GM21786 (cell line): ENCODE data around the gene BOLA3.
"Not testable (repeated sequence)": the region's sequence is repeated elsewhere in the genome, so short reads cannot be mapped to it uniquely, and the experiment has no call there.

Experiments used
- ATAC-seq: cut with Tn5 transposase; IDR thresholded peaks from one replicate; pipeline ENCODE4 v1.9.1; 2021; ENCODE audit not compliant: unreplicated experiment

Gene BOLA3

DNA sequence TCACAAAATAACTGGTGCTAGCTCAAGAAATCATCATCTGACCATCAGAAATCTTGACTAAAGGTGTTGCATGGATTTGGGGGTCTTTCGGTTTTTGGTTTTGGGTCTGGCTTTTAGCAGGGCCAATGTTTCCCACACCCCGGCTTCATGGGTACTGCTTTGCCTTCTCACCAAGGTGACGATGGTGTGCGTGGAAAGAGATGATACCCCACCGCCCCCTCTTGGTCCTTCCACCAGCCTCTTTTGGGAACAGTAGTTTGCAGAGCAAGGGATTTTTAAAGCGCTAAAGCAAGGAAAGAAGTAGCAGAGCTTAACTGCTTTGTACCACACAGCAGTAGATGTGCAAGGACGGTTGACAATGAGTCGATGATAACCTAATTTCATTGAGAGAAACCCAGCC is 42.3 kb downstream of the BOLA3 start:
- no peak for ATAC-seq

DNA sequence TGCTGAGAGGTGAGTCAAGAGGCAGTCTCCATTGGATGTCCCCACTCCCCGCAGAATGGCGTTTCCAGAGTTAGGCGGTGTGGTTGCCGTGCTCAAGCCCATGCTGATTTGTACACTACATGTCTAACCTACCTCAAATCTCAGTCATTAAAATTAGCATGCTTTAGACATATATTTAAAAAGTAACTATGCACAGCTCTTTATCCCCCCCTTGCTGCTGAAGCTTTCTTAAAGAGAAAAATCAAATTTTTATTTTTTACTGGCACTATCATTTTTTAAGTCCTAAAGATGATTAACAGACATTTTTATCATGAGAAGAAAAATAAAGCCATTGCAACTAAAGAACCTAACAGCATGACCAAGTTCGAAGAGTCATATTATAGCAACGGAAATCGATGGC is 42.9 kb downstream of the BOLA3 start:
- ATAC-seq: no peak

DNA sequence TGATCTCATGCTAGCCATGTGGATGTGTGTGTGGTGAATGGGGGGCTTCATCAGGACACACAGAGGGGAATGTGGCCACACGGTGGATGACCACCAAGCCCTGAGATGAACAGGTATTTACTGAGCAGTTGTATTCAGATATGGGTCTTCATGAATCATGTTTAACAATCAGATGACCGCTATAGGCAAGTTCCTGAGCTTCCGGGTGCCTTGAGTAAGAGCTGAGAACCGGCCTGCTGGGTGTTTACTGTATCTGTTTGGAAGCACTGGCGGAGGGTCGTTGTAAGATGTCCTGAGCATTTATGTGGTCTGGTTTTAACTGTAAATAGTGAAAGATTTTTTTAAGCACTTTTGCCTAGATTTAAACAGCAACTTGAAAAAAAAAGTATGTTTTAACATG is 43.9 kb downstream of the BOLA3 start:
- no peak for ATAC-seq

GRCh38 chr2:74102516-74102915 is 45.2 kb downstream of the BOLA3 start:
- ATAC-seq: no peak

- ATAC-seq: no peak
These were observed 46.0 kb downstream of the BOLA3 start for GRCh38 chr2:74101574-74102300.

DNA sequence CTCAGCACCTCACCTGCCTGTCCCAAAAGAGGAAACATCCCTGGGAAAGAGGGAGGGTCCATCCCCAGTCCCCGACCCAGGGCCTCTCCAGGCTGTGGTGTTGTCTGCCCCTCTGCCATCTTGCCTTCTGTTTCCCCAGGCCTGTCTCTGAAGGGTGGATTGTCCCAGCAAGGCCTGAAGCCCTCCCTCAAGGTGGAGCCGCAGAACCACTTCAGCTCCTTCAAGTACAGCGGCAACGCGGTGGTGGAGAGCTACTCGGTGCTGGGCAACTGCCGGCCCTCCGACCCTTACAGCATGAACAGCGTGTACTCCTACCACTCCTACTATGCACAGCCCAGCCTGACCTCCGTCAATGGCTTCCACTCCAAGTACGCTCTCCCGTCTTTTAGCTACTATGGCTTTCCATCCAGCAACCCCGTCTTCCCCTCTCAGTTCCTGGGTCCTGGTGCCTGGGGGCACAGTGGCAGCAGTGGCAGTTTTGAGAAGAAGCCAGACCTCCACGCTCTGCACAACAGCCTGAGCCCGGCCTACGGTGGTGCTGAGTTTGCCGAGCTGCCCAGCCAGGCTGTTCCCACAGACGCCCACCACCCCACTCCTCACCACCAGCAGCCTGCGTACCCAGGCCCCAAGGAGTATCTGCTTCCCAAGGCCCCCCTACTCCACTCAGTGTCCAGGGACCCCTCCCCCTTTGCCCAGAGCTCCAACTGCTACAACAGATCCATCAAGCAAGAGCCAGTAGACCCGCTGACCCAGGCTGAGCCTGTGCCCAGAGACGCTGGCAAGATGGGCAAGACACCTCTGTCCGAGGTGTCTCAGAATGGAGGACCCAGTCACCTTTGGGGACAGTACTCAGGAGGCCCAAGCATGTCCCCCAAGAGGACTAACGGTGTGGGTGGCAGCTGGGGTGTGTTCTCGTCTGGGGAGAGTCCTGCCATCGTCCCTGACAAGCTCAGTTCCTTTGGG is 47.2 kb downstream of the BOLA3 start:
- no peak for ATAC-seq

- no peak for ATAC-seq
These were observed 47.9 kb downstream of the BOLA3 start for GRCh38 chr2:74099835-74100234.

- ATAC-seq: no peak
These were observed 48.4 kb downstream of the BOLA3 start for GRCh38 chr2:74099271-74099670.

GRCh38 chr2:74097574-74097973 is 50.1 kb downstream of the BOLA3 start:
- ATAC-seq: no peak

DNA sequence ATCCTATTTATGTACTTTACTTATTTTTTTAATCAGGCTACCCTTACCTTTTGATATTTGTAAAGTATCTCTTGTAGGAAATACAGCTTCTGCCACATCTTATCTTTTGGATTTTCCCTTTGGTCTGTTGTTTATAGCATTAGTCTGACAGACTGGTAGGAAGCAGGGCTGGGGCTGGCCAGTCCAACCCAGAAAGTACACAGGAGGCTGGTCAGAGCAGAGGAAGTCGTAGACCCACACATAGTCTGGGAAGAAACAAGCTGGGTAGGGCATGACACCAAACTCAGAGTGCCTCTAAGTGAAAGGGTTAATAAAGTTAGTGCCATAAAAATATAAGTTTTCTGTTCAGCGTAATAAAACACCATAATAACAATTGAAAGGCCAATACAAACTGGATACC is 51.7 kb downstream of the BOLA3 start:
- no peak for ATAC-seq

GRCh38 chr2:74095632-74096031 is 52.1 kb downstream of the BOLA3 start:
- ATAC-seq: no peak

DNA sequence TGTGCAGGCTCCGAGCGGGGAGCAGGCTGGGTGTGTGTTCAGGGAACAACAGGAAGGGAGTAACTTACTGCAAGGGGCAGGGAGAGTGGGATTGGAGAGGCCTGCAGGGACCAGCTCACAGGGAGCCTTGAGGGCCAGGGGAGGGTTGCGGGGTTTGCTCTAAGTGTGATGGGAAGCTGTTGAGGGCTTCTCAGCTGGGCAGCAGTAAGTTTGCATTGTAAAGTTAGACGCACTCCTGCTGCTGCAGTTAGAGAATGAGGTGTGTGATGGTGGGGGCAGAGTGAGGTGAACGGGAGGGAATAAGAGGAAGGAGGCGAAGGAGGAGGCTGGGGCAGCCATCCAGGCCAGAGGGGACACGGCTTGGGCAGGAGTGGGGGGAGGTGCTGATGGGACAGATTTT is 53.4 kb downstream of the BOLA3 start:
- no peak for ATAC-seq

DNA sequence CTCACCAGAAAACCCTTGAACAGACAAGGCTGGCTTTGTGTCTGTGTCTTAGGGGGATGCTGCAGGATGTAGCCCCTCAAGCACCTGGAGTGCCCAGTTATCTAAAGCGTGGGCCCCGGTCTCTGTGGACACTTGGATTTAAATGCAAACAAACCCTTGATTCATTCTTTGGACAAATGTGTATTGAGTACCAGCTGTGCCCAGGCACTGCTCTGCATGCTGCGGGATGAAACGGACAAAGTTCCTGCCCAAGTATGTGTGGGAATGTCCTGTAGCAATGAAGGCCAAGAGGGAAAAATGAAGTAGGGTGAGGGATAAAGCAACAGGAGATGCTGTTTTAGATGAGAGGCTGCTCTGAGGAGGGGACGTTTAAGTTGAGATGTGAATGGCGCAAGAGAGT is 53.9 kb downstream of the BOLA3 start:
- no peak for ATAC-seq

- ATAC-seq: no peak
These were observed 54.3 kb downstream of the BOLA3 start for GRCh38 chr2:74093426-74093825.

DNA sequence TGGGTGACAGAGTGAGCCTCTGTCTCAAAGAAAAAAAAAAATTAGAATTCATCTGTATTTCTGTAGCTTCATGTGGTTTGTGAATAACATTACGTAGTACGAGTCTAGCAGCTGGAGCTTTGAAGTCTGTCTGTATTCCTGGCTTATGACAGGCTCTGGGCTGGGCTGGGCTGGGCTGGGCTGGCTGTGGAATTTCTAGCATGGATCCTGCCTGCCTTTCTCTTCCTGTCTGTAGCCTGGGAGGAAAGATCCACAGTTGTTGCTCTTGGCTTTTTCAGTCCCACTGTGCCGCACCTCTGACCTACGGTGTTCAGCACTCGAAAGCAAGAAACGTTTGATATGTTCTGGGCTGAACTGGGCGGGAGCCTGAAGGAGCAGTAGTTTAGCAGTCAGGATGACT is 55.4 kb downstream of the BOLA3 start:
- ATAC-seq: no peak

GRCh38 chr2:74091391-74091790 is 56.3 kb downstream of the BOLA3 start:
- ATAC-seq: no peak

DNA sequence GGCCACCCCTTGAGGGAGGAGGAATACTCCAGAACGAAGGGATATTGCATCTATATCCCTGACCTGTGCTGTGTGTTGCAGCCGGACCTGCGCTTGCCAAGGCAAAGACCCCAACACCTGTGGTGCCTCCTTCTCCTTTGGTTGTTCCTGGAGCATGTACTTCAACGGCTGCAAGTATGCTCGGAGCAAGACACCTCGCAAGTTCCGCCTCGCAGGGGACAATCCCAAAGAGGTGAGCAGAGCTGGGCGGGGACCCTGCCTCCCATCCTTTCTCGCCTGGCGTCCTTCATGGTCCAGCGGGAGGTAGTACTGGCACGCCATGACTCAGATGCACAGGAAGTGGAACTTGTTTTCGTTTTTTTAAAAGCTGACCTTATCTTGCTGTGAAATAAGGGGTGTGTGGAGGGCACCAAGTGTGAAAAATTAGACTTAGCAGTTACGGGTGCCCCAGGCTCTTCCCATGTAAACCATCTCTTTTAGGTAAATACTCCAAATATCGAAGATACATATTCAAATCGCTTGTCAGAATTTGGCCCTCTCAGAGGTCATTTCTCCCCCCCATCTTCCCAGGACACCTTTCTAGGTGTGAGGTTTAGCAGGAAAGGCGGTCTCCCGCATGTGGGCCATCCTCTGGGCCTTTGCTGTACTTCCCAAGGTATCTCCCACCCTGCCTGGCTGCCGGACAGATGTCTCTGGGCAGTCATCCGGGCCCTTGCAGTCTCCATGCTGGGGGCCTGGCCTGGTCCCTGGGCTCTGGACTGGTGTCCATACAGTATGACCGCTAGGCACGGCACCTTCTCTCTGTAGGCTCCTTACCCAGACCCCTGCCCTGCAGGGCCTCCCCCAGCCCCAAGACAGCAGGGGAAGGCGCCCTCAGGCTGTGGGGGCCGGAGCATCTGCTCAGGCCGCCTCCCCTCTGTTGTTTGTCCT is 57.6 kb downstream of the BOLA3 start:
- no peak for ATAC-seq

- not testable (repeated sequence) for ATAC-seq
These were observed 59.0 kb downstream of the BOLA3 start for GRCh38 chr2:74088676-74089075.

DNA sequence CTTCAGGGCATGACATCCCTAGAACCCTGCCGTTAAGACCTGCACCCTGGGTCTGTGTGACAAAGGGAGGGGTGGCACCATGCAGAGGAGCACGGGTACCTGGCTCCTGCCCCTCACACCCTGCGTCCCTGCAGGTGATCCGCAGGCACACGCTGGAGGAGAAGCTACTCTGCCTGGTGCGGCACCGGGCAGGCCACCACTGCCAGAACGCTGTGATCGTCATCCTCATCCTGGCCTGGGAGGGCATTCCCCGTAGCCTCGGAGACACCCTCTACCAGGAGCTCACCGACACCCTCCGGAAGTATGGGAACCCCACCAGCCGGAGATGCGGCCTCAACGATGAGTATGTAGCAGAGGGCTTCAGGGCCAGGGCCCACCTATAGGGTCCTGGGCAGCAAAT is 60.0 kb downstream of the BOLA3 start:
- no peak for ATAC-seq

- ATAC-seq: no peak
These were observed 61.7 kb downstream of the BOLA3 start for GRCh38 chr2:74086021-74086420.
